Measurements from ENCODE around the gene LYPD6B.

DNA sequence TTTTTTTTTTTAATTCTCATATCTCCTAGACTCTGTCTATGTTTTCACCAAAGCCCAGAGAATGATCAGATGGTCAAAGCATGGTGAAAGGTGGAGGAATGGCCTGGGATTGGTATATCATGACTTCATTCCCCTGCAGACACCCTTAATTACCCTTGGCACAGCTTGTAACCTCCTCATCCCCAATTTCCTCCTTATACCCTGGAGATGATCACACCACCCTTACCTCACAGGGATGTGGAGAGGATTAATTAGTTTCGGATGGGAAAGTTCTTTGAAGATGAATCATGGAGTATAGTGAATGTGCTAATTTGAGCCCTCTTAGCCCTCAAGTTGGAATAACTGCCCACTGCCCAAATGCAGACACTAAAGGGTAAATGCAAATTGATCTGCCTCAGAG lies 153.9 kb downstream of the LYPD6B start:
- TF ChIP-seq, protein P1, sequence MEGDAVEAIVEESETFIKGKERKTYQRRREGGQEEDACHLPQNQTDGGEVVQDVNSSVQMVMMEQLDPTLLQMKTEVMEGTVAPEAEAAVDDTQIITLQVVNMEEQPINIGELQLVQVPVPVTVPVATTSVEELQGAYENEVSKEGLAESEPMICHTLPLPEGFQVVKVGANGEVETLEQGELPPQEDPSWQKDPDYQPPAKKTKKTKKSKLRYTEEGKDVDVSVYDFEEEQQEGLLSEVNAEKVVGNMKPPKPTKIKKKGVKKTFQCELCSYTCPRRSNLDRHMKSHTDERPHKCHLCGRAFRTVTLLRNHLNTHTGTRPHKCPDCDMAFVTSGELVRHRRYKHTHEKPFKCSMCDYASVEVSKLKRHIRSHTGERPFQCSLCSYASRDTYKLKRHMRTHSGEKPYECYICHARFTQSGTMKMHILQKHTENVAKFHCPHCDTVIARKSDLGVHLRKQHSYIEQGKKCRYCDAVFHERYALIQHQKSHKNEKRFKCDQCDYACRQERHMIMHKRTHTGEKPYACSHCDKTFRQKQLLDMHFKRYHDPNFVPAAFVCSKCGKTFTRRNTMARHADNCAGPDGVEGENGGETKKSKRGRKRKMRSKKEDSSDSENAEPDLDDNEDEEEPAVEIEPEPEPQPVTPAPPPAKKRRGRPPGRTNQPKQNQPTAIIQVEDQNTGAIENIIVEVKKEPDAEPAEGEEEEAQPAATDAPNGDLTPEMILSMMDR (IDR thresholded peaks at IDR 0.05; ENCODE audit: low read length), result no peak
- no peak for TF ChIP-seq EZH2 (IDR thresholded peaks at IDR 0.05; ENCODE audit: borderline replicate concordance, low read length)

Data from OCI-LY1 (cell line).